H9 (cell line): Measurements from ENCODE around the gene IZUMO2. TPM values are rescaled to one million over a fixed set of nuclear protein-coding genes. Genes with fewer than 3 reads are reported as not detected.

Experiments
- DNase-seq: peaks from one replicate; pipeline ENCODE4 v3.0.0-alpha.2; 2017
- H2AFZ ChIP-seq: one replicate; pipeline ENCODE4 v1.6.1; 2013; ENCODE audit warnings: mild to moderate bottlenecking, low read length, control low read depth, moderate library complexity
- H2AK5ac ChIP-seq: 2 replicates; pipeline ENCODE4 v1.6.1; 2013; ENCODE audit warnings: low read length, control low read depth, mixed read lengths; ENCODE audit not compliant: insufficient read length
- H2BK120ac ChIP-seq: one replicate; pipeline ENCODE4 v1.6.1; 2013; ENCODE audit warnings: low read depth, mild to moderate bottlenecking, low read length, control low read depth, inconsistent platforms; ENCODE audit not compliant: poor library complexity, severe bottlenecking
- H2BK12ac ChIP-seq: 2 replicates; pipeline ENCODE4 v1.6.1; 2013; ENCODE audit warnings: low read length, control low read depth, mixed read lengths, low read depth; ENCODE audit not compliant: insufficient read length
- H2BK15ac ChIP-seq: 2 replicates; pipeline ENCODE4 v1.6.1; 2013; ENCODE audit warnings: low read depth, low read length, control low read depth
- H2BK20ac ChIP-seq: one replicate; pipeline ENCODE4 v1.6.1; 2013; ENCODE audit warnings: low read depth, mild to moderate bottlenecking, low read length, control low read depth, inconsistent platforms; ENCODE audit not compliant: poor library complexity, severe bottlenecking
- H2BK5ac ChIP-seq: 2 replicates; pipeline ENCODE4 v1.6.1; 2013; ENCODE audit warnings: low read length, control low read depth, mixed read lengths; ENCODE audit not compliant: insufficient read length
- H3K14ac ChIP-seq: 2 replicates; pipeline ENCODE4 v1.6.1; 2013; ENCODE audit warnings: low read length, control low read depth; ENCODE audit not compliant: insufficient read depth
- H3K18ac ChIP-seq: 2 replicates; pipeline ENCODE4 v1.6.1; 2013; ENCODE audit warnings: low read depth, mild to moderate bottlenecking, mixed read lengths, low read length, control low read depth; ENCODE audit not compliant: insufficient read length
- H3K23ac ChIP-seq: 2 replicates; pipeline ENCODE4 v1.6.1; 2013; ENCODE audit warnings: low read length, control low read depth, mixed read lengths, low read depth; ENCODE audit not compliant: insufficient read length
- H3K23me2 ChIP-seq: 2 replicates; pipeline ENCODE4 v1.6.1; 2013; ENCODE audit warnings: low read depth, mild to moderate bottlenecking, mixed read lengths, low read length, control low read depth; ENCODE audit not compliant: insufficient read length, poor library complexity, severe bottlenecking
- H3K27ac ChIP-seq: 2 replicates; pipeline ENCODE4 v1.5.1; 2013; ENCODE audit warnings: low read length, control low read depth, mixed read lengths, low read depth; ENCODE audit not compliant: insufficient read length
- H3K27me3 ChIP-seq: 2 replicates; pipeline ENCODE4 v1.6.1; 2013; ENCODE audit warnings: low read length, control low read depth, inconsistent platforms; ENCODE audit not compliant: insufficient read depth
- H3K4ac ChIP-seq: 2 replicates; pipeline ENCODE4 v1.6.1; 2013; ENCODE audit warnings: low read depth, mild to moderate bottlenecking, control low read depth, inconsistent platforms, low read length, moderate library complexity
- H3K4me1 ChIP-seq: 2 replicates; pipeline ENCODE4 v1.6.1; 2013; ENCODE audit warnings: low read length, control low read depth, inconsistent platforms; ENCODE audit not compliant: insufficient read depth
- H3K4me2 ChIP-seq: 2 replicates; pipeline ENCODE4 v1.6.1; 2013; ENCODE audit warnings: low read length, control low read depth, mixed read lengths; ENCODE audit not compliant: insufficient read length, insufficient read depth
- H3K56ac ChIP-seq: 2 replicates; pipeline ENCODE4 v1.6.1; 2013; ENCODE audit warnings: low read depth, mild to moderate bottlenecking, mixed read lengths, low read length, control low read depth; ENCODE audit not compliant: insufficient read length
- H3K79me1 ChIP-seq: 2 replicates; pipeline ENCODE4 v1.6.1; 2013; ENCODE audit warnings: low read depth, mild to moderate bottlenecking, moderate library complexity, low read length, control low read depth, inconsistent platforms; ENCODE audit not compliant: insufficient read depth, poor library complexity, severe bottlenecking
- H3K79me2 ChIP-seq: 2 replicates; pipeline ENCODE4 v1.6.1; 2013; ENCODE audit warnings: low read length, control low read depth, inconsistent platforms; ENCODE audit not compliant: insufficient read depth
- H3K9ac ChIP-seq: 2 replicates; pipeline ENCODE4 v1.6.1; 2013; ENCODE audit warnings: low read length, control low read depth, mixed read lengths; ENCODE audit not compliant: insufficient read length; ENCODE audit errors: extremely low read depth
- H3K9me3 ChIP-seq: one replicate; pipeline ENCODE4 v1.6.1; 2013; ENCODE audit warnings: low read depth, low read length, inconsistent platforms; ENCODE audit not compliant: control insufficient read depth
- H3T11ph ChIP-seq: one replicate; pipeline ENCODE4 v1.6.1; 2013; ENCODE audit warnings: mild to moderate bottlenecking, low read length, control low read depth, inconsistent platforms
- H4K20me1 ChIP-seq: one replicate; pipeline ENCODE4 v1.6.1; 2013; ENCODE audit not compliant: control insufficient read depth, insufficient read length, insufficient read depth
- H4K5ac ChIP-seq: 2 replicates; pipeline ENCODE4 v1.6.1; 2013; ENCODE audit warnings: low read depth, mild to moderate bottlenecking, mixed read lengths, low read length, control low read depth; ENCODE audit not compliant: insufficient read length
- H4K8ac ChIP-seq: replicated peaks from 2 replicates; pipeline ENCODE4 v1.6.1; 2013; ENCODE audit warnings: low read length, control low read depth, mixed read lengths, low read depth; ENCODE audit not compliant: insufficient read length
- H4K91ac ChIP-seq: 2 replicates; pipeline ENCODE4 v1.6.1; 2013; ENCODE audit warnings: low read depth, mild to moderate bottlenecking, moderate library complexity, mixed read lengths, low read length, control low read depth; ENCODE audit not compliant: insufficient read length
- H3K27ac Mint-ChIP-seq, 3 experiments: 2 replicates in 2 of 3; 3 replicates in 1 of 3; pipeline ENCODE4 v1.8.0; 2020 to 2021; ENCODE audit warnings: mixed read lengths in 3 of 3, mild to moderate bottlenecking in 1 of 3, moderate library complexity in 1 of 3
- H3K27me3 Mint-ChIP-seq: 2 replicates; pipeline ENCODE4 v1.8.0; 2021; ENCODE audit warnings: low read depth, mild to moderate bottlenecking, moderate library complexity, mixed read lengths
- H3K36me3 Mint-ChIP-seq, 3 experiments: 2 replicates in 2 of 3; 3 replicates in 1 of 3; pipeline ENCODE4 v1.8.0; 2020 to 2021; ENCODE audit warnings: low read depth in 3 of 3, mixed read lengths in 3 of 3; ENCODE audit not compliant: insufficient read depth in 1 of 3
- H3K4me1 Mint-ChIP-seq, 2 experiments: 2 replicates each; pipeline ENCODE4 v1.8.0; 2020; ENCODE audit warnings: mixed read lengths in 2 of 2
- H3K4me3 Mint-ChIP-seq, 2 experiments: 2 replicates in 1 of 2; 3 replicates in 1 of 2; pipeline ENCODE4 v1.8.0; 2020 to 2021; ENCODE audit warnings: mild to moderate bottlenecking in 2 of 2, mixed read lengths in 2 of 2, moderate library complexity in 1 of 2
- H3K9me3 Mint-ChIP-seq, 2 experiments: 2 replicates in 1 of 2; 3 replicates in 1 of 2; pipeline ENCODE4 v1.8.0; 2020; ENCODE audit warnings: mild to moderate bottlenecking in 2 of 2, mixed read lengths in 2 of 2, moderate library complexity in 1 of 2
- CTCF ChIP-seq: fragments of 200-600 bp; sonication (generic); conservative IDR thresholded peaks from 3 replicates; pipeline ENCODE4 v1.8.0; 2021; ENCODE audit warnings: antibody characterized with exemption, mild to moderate bottlenecking
- whole genome bisulfite sequencing: extraction: QIAGEN DNeasy Blood & Tissue Kit; methylation state at CpG from one replicate; pipeline ENCODE4 v1.1.7; 2013; ENCODE audit warnings: missing lambda C conversion rate, low lambda C conversion rate, mixed read lengths; ENCODE audit not compliant: insufficient read length; ENCODE audit errors: extremely low coverage; 5-methylcytosine and 5-hydroxymethylcytosine counted together
- total RNA-seq: library from RNA; stranded (reverse); gene quantifications from 2 replicates; pipeline ENCODE4 v1.2.1, GENCODE V29; 2021

IZUMO2 gene
- total RNA-seq, 1 experiment from 2014 or later, result not detected

- Mint-ChIP-seq H3K9me3 (peaks cover 0 to 6% of the 10 kb centered on the region in 2 experiments; a peak in 1 of 5 replicates), H3K36me3 (no peaks in the 10 kb centered on the region), H3K27ac (no peak overlapping the region), H3K4me3 (0 out of 5 replicates have a peak overlapping the region, but pooled peaks of 1 of the 2 experiments have one; percentile 9), H3K4me1 (peaks cover 17 to 31% of the 10 kb centered on the region in 2 experiments), H3K27me3 (peaks cover 28% of the 10 kb centered on the region)
- Histone ChIP-seq H3K18ac (no peak overlapping the region), H2BK15ac (no peak overlapping the region), H2BK20ac (no peak overlapping the region), H2BK5ac (no peak overlapping the region), H3K79me2 (no peaks in the 10 kb centered on the region), H3K27ac (no peak overlapping the region), H4K20me1 (no peaks in the 10 kb centered on the region), H3K4me2 (no peak overlapping the region), H3K4me1 (no peaks in the 10 kb centered on the region), H3K56ac (no peak overlapping the region), H2BK120ac (no peak overlapping the region), H3K4ac (no peak overlapping the region), H3T11ph (no peak overlapping the region), H2AFZ (no peak overlapping the region), H3K23me2 (no peaks in the 10 kb centered on the region), H4K91ac (no peak overlapping the region), H2BK12ac (no peak overlapping the region), H3K23ac (no peak overlapping the region), H2AK5ac (no peak overlapping the region), H3K14ac (no peak overlapping the region; the same call in 1 of the 2 replicates), H3K9me3 (peaks cover 5% of the 10 kb centered on the region), H4K5ac (no peak overlapping the region), H4K8ac (no peak overlapping the region), H3K79me1 (no peaks in the 10 kb centered on the region), H3K9ac (no peak overlapping the region), H3K27me3 (no peaks in the 10 kb centered on the region)
- no CpG with 5 or more reads among the region's 8 CpGs for WGBS
- peak; percentile 40 for DNase-seq
- peak; percentile 68 for TF ChIP-seq CTCF
Measured at GRCh38 chr19:50155520-50156109, 7.5 kb downstream of the IZUMO2 start.
